ENCODE data around the gene HRCT1.
A peak's percentile ranks its signal among the peaks of the same experiment; 100 is the strongest.

HRCT1 gene

GRCh38 chr9:35952526-35953191, 46.7 kb downstream of the HRCT1 start:
- H3F3A ChIP-seq (ENCODE audit: insufficient read depth) = no peaks in the 10 kb centered on the region
- no peaks in the 10 kb centered on the region for H3K79me2 ChIP-seq (ENCODE audit: insufficient read depth, low read length)
- no peak overlapping the region for H3K27ac ChIP-seq (ENCODE audit: low read depth, low read length)
- H3K27me3 ChIP-seq (ENCODE audit: low read length) = no peaks in the 10 kb centered on the region
- H3K4me3 ChIP-seq (ENCODE audit: insufficient read depth, low read length, poor library complexity, severe bottlenecking) = no peak overlapping the region
- H4K20me1 ChIP-seq (ENCODE audit: low read depth, low read length) = no peaks in the 10 kb centered on the region
- H3K9ac ChIP-seq (ENCODE audit: low read length) = no peak overlapping the region
- no peak overlapping the region for H2AFZ ChIP-seq (ENCODE audit: low read depth, low read length, severe bottlenecking)
- no peaks in the 10 kb centered on the region for H3K36me3 ChIP-seq (ENCODE audit: low read length)
- TF ChIP-seq, protein P1, sequence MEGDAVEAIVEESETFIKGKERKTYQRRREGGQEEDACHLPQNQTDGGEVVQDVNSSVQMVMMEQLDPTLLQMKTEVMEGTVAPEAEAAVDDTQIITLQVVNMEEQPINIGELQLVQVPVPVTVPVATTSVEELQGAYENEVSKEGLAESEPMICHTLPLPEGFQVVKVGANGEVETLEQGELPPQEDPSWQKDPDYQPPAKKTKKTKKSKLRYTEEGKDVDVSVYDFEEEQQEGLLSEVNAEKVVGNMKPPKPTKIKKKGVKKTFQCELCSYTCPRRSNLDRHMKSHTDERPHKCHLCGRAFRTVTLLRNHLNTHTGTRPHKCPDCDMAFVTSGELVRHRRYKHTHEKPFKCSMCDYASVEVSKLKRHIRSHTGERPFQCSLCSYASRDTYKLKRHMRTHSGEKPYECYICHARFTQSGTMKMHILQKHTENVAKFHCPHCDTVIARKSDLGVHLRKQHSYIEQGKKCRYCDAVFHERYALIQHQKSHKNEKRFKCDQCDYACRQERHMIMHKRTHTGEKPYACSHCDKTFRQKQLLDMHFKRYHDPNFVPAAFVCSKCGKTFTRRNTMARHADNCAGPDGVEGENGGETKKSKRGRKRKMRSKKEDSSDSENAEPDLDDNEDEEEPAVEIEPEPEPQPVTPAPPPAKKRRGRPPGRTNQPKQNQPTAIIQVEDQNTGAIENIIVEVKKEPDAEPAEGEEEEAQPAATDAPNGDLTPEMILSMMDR (IDR thresholded peaks at IDR 0.05; ENCODE audit: insufficient read depth, low read length, poor library complexity, severe bottlenecking) = no peak
- no peak for TF ChIP-seq EZH2phosphoT487 (conservative IDR thresholded peaks at IDR 0.05; ENCODE audit: low read length)
- H3K9me2 ChIP-seq (replicated peaks; ENCODE audit: insufficient read depth, low read length) = no peaks in the 10 kb centered on the region
- H3K9me3 ChIP-seq (ENCODE audit: insufficient read depth, low read length) = no peaks in the 10 kb centered on the region
- no peak overlapping the region for H3K4me2 ChIP-seq (ENCODE audit: low read depth, low read length, poor library complexity, severe bottlenecking)

- H3K27ac ChIP-seq (ENCODE audit: low read depth, low read length) = no peak overlapping the region
- no peak overlapping the region for H2AFZ ChIP-seq (ENCODE audit: low read depth, low read length, severe bottlenecking)
- H3K9me2 ChIP-seq (replicated peaks; ENCODE audit: insufficient read depth, low read length) = no peaks in the 10 kb centered on the region
- H3K36me3 ChIP-seq (ENCODE audit: low read length) = no peaks in the 10 kb centered on the region
- H3K9me3 ChIP-seq (ENCODE audit: insufficient read depth, low read length) = no peaks in the 10 kb centered on the region
- H3K4me3 ChIP-seq (ENCODE audit: insufficient read depth, low read length, poor library complexity, severe bottlenecking) = no peak overlapping the region
- H3K4me2 ChIP-seq (ENCODE audit: low read depth, low read length, poor library complexity, severe bottlenecking) = no peak overlapping the region
- no peaks in the 10 kb centered on the region for H3K27me3 ChIP-seq (ENCODE audit: low read length)
- TF ChIP-seq EZH2phosphoT487 (conservative IDR thresholded peaks at IDR 0.05; ENCODE audit: low read length) = no peak
- TF ChIP-seq, protein P1 (IDR thresholded peaks at IDR 0.05; ENCODE audit: insufficient read depth, low read length, poor library complexity, severe bottlenecking) = peak; percentile 82
- no peak overlapping the region for H3K9ac ChIP-seq (ENCODE audit: low read length)
- no peaks in the 10 kb centered on the region for H3F3A ChIP-seq (ENCODE audit: insufficient read depth)
- H3K79me2 ChIP-seq (ENCODE audit: insufficient read depth, low read length) = no peaks in the 10 kb centered on the region
- H4K20me1 ChIP-seq (ENCODE audit: low read depth, low read length) = no peaks in the 10 kb centered on the region
Measured at GRCh38 chr9:35954942-35955546, 49.0 kb downstream of the HRCT1 start.

DNA sequence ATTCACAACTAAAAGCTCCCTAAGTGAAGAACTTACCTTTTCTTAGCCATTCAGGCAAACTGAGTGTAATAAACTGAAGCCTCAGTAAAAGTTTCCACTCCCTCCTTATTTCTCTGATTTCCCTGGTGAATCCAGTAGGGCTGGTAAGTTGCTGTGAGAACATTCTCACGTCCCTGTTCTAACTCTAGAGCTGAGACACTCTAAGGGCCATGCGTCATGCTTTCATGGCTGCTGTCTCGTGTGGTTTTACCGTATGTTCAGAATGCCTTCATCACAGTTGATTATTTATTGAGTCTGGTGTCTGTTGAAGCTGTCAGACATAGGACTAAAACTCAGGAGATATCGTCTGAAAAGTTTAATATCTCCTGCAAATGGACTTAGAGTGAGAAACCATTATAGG, 50.6 kb downstream of the HRCT1 start:
- H3K9me2 ChIP-seq (replicated peaks; ENCODE audit: insufficient read depth, low read length) = no peaks in the 10 kb centered on the region
- no peak overlapping the region for H3K9ac ChIP-seq (ENCODE audit: low read length)
- H3K27ac ChIP-seq (ENCODE audit: low read depth, low read length) = no peak overlapping the region
- TF ChIP-seq EZH2phosphoT487 (conservative IDR thresholded peaks at IDR 0.05; ENCODE audit: low read length) = no peak
- TF ChIP-seq, protein P1 (IDR thresholded peaks at IDR 0.05; ENCODE audit: insufficient read depth, low read length, poor library complexity, severe bottlenecking) = no peak
- H4K20me1 ChIP-seq (ENCODE audit: low read depth, low read length) = no peaks in the 10 kb centered on the region
- no peaks in the 10 kb centered on the region for H3K27me3 ChIP-seq (ENCODE audit: low read length)
- H2AFZ ChIP-seq (ENCODE audit: low read depth, low read length, severe bottlenecking) = no peak overlapping the region
- H3K4me3 ChIP-seq (ENCODE audit: insufficient read depth, low read length, poor library complexity, severe bottlenecking) = no peak overlapping the region
- no peaks in the 10 kb centered on the region for H3F3A ChIP-seq (ENCODE audit: insufficient read depth)
- H3K4me2 ChIP-seq (ENCODE audit: low read depth, low read length, poor library complexity, severe bottlenecking) = no peak overlapping the region
- H3K9me3 ChIP-seq (ENCODE audit: insufficient read depth, low read length) = no peaks in the 10 kb centered on the region
- H3K79me2 ChIP-seq (ENCODE audit: insufficient read depth, low read length) = no peaks in the 10 kb centered on the region
- H3K36me3 ChIP-seq (ENCODE audit: low read length) = no peaks in the 10 kb centered on the region
